Femur (tissue), 1 donor: ENCODE results near the gene CDC123.
A peak's percentile ranks its signal among the peaks of the same experiment; 100 is the strongest.
"Not testable (repeated sequence)": the region's sequence is repeated elsewhere in the genome, so short reads cannot be mapped to it uniquely, and the experiment has no call there.

Experiments
- DNase-seq: peaks from one replicate; pipeline ENCODE4 v3.0.0-alpha.2; 2017

Gene CDC123, protein sequence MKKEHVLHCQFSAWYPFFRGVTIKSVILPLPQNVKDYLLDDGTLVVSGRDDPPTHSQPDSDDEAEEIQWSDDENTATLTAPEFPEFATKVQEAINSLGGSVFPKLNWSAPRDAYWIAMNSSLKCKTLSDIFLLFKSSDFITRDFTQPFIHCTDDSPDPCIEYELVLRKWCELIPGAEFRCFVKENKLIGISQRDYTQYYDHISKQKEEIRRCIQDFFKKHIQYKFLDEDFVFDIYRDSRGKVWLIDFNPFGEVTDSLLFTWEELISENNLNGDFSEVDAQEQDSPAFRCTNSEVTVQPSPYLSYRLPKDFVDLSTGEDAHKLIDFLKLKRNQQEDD

DNA sequence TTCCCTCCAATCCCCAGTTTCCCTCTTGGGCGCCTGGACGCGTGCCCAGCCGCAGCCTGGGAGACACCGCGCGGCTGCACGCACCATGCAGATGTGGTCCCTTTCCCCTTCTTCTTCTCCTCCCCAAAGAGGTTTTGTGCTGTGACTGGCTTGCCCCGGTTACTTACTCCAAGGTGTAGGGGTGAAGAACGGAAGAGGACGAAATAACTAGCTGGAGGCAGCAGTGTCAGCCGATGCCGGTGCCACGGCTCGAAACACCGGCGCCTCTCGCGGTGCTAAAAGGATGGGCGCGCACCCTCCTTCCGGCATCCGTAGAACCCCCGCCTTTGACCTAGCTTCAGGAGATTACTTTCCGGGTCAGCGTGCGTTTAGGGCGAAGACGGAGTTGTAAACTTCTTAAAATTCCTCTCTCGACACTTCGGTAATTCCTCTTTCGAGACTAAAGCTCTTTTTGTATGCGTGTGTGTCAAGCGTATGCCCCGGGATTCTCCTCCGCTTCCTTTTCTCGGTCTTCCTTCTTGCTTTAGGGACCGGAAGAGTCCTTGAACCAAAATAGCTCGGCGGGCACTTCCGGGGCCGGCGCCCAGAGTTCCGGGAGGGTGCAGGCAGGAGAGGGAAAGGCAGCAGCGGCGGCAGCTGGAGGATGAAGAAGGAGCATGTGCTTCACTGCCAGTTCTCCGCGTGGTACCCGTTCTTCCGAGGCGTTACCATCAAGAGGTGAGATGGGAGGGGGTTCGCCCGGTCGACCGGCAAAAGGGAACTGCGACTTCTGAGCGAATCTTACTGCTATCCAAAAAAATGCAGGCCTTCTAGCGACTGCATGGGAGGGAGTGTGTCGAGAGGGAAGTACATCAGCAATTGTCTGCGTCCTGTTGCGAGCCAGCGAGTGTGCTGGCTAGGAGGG lies at the start of gene CDC123, which contains the start of gene NUDT5:
Gene CDC123 (plus strand): TSS at position 586 of the 904 bp plus-strand sequence. CDS start 58 bp downstream, at position 644.
Gene NUDT5 (minus strand): TSS at position 289 of the 904 bp plus-strand sequence. CDS start 9,600 bp downstream, outside the sequence.
- DNase-seq, result peak; percentile 92

DNA sequence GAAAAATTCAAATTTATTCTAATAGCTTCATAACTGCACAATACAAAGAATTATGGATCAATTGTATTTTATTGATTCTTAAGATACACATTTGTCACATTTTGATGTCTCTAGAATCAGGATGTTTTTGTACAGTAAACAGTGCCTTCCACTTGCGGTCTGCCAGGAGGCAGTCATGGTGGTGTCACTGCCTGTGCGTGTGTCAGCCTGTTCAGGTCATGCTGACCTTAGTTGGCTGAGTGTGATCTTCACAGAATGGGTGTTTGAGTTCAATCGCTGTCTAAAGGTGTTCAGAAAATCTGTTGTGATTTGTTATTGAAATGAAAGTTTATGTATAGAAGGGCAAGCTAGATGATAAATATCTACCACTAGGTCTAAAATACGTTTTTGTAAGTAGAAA lies 45.8 kb upstream of the CDC123 start:
- DNase-seq, result no peak

DNA sequence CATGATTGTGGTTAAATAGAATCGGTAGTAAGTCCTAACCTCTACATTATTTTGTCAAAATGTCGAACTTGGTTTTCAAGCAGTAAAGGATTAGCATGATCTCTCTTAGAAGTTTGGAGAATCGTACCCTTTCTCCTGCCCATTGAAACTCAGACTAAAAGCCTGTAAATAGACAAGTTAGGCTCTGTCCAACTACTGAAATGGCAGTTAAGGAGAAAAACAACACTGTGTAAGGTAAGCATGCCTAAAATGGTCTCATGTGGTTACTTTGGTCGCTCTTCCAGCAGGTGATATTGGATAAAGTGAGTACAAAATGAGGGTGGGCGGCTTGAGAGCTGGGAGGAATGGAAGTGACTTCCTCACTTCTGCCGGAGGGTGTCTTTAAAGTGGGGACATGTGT lies 41.5 kb upstream of the CDC123 start:
- DNase-seq, result no peak

DNA sequence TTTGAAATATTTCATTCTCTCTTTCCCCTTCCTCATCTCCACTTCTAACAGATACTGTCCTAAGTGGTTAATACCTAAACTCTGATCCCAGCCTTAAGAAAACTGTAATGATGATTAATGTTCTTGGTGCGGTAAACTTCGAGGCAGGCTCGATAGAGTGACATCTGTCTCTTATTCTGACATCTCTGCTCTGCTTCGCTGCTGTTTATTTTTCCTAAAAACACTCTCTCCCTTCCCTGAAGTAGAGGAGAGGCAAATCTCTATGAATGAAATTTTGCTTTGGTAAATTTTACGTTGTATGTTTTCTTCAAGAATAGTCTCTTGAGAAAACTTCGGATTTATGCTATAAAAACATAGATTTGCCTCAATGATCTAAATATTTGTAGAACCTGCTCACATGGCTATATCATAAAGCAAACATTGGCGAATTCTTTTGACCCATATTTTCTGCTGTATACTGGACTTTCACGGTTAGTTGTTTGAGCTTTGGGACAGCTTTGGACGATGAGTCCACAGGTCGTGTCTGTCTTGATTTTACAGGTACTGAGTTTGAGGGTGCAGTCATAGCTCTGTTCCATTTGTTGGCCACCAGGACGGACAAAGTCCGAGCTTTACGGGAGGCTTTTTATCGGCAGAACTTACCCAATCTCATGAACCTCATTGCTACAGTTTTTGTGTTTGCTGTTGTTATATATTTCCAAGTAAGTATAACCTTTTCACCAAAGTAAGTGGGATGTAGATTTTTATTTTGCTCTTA lies 39.4 kb upstream of the CDC123 start:
- no peak for DNase-seq

DNA sequence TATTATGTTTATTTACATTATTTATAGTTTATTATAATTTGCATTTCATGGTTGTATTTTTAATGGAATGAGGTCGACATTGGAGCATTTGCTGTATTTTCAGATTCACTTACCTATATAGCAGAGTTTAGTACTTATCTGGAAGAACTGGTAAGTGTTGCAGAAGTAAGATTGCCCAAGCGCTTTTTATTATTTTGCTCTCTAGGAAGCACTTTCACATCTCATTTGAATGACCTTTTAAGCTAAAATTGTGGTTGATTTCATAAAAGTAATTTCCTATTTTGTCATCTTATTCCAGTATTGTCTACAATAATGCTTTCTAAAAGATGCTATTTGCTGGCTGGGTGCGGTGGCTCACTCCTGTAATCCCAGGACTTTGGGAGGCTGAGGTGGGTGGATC lies 37.9 kb upstream of the CDC123 start:
- DNase-seq, result no peak

DNA sequence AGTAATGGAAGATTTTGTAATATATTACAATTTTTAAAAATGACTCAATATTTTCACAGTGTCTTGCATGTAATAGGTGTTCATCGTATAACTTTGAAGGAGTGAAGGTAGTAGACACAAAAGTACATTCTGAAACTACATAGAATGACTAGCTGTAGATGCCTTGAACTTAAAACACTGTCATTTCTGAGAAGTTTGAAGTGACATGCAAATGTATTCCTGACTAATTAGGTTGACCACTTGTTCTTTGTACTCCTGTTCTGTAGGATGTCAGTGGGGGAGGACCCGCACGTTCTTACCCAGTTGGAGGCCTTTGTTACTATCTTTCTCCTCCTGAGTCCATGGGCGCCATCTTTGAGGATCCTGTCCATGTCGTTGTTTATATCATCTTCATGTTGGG lies 35.3 kb upstream of the CDC123 start:
- no peak for DNase-seq

DNA sequence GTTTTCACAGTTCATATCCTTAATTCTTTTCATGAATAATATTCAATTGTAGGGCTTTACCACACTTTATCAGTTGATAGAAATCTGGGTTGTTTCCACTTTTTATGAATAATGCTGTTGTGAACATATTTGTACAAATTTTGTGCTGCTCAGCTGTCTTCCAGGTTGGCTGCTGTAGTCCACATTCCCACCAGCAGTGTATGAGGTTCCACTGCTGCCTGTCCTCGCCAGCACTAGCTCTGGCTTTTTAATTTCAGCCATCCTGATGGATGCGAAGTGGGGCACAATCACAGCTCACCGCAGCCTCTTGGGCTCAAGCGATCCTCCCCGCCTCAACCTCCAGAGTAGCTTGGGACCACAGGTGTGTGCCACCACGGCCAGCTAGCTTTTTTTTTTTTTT lies 33.1 kb upstream of the CDC123 start:
- no peak for DNase-seq

DNA sequence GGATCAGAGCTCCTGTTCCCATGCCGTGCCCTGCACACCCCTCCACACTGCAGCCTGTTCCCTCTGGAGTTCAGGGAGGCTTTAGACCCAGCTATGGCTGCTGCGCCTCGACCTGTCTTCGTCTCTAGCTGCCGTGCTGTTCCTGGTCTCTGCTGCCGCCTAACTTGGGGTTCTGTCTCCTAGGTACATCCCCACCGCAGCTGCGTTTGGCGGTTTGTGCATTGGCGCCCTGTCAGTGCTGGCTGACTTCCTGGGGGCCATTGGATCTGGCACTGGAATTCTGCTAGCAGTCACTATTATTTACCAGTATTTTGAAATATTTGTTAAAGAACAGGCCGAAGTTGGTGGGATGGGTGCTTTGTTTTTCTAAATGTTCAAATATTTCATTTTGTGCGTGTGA lies 31.9 kb upstream of the CDC123 start:
- DNase-seq, result no peak

DNA sequence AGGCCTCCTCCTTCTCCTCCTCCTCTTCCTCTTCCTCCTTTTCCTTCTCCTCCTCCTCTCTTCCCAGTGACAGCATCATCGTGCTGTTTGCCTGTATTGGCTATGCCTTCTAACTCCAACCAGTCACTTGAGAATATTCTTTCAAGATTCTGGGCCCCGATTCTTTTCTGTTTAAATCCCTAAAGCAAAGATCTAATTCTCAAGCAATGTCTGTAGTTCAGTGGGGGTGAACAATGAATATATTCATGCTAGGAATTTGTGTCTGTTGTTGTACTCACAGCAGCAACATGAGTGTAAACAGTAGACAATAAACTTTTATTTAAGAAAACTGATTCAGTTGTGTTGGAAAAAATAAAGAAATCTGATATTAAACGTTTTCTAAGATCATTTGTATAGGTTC lies 31.0 kb upstream of the CDC123 start:
- DNase-seq, result no peak

DNA sequence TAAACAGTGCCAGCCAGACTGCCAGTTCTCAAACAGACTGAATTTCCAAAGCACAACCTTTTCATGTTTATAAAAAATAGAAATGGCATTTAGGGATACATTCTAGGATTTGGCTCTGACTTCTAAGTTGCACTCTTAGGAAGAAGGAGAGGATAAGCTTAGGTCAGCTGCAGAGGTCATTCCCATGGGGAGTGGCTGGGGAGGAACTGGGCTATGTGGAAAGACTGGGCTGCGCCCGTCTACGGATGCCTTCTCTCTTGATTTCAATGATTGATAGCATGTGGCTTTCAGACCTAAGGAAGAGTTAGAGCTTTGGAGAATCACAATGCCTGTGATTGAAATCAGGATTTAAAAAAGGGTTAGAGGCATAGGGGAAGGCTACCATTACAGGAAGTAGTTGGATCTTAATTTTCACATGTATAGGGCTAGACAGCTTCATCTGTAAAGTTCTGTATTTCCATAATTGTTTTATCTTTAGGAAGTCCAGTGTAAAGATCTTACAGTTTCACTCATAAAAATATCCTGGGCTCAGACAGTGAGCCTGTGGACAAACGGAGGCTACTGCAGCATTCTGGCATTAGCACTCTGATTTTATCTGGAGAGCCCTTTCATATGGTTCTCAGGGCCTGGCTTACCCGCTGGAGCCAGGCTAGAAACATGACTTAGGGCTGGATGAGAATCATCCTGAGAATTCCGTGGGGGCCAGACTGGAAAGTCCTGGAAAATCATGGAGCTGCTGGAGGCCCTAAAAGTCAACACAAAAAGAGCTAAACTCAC lies 29.8 kb upstream of the CDC123 start:
- no peak for DNase-seq

DNA sequence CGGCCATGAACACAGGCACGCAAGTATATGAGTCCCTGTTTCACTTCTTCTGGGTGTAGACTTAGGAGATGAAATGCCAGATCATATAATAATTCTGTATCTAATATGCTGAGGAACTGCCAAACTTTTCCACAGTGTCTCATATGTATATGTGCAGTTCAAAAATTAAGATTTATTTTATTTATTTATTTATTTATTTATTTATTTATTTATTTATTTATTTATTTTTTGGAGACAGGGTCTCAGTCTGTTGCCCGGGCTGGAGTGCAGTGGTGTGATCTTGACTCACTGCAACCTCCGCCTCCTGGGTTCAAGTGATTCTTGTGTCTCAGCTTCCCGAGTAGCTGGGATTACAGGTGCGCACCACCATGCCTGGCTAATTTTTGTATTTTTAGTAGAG lies 24.5 kb upstream of the CDC123 start:
- DNase-seq, result not testable (repeated sequence)

DNA sequence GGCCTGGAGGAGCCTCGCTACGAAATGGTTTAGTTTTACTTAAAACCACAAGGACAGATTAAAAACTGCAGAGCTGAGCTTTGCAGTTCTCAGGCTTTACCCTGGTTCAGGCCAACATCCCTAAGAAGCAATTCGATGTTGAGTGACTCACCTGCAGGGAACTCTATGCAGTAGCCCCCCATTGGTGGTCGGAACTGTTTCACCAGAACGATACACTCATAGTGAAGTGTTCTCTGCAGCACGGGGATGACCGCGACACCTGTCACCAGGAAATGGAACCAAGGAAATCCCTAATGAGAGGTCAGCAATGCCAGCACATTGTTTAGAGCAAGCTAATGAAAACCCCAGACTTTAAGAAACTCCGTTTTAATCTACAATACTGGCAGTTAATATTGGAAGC lies 18.3 kb upstream of the CDC123 start:
- no peak for DNase-seq

DNA sequence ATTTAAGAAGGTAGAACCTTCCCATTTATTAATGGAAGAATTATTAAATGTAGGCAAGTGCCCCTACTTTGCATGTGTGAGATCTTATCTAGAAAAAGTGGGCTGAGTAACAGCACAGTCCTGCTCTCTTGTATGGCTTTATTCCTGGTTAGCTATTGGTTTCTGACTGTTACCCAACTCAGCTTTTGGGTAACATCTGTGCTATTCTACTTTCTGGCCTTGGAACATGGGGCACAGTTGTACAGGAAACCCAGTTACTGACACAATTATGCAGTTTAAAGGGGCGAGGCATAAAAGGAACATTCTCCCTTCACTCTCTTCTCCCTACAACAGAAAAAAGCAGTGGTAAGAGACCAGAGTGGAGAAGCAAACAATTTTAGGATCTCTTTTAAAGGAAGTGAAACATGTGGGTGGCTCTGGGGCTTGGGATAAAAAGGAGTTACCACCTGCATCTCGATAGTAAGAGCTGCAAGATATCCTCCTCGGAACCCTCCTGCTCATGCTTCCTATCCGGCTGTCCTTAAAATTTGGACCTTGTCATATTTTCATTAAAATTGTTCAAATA lies 16.3 kb upstream of the CDC123 start:
- no peak for DNase-seq

DNA sequence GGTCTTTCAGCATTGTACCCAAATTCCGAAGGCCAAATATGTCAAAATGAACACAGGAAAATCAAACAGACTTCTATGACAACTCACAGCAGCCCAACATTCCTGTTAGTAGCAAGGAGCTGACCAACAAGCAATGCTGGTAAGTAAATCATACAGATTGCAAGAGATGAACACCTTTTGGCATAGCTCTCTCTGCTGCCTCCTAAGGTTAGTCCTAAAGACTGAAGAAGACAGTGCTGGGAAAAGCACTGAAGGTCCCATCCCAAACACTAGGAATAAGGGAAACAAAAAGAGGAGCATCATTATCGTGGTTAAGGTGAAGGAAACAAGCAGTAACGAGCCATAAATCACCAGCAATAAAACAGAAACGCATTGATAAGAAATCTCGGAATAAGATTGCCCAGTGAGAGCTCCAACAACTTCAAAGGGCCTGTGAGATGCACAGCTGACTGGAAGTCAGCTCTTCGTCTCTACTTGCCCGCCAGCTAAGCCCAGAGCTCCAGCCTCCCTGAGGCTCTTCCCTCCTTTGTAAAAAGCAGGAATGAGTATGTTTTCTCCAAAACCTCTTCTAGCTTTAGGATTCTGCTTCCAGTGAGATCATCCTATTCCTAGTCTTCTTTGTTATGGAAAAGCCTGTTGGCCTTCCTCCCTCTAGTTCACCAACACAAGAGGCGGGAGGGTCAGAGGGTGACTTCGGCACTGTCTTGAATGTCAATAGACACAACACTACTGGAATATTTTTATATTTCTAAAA lies 15.6 kb upstream of the CDC123 start:
- DNase-seq, result no peak

DNA sequence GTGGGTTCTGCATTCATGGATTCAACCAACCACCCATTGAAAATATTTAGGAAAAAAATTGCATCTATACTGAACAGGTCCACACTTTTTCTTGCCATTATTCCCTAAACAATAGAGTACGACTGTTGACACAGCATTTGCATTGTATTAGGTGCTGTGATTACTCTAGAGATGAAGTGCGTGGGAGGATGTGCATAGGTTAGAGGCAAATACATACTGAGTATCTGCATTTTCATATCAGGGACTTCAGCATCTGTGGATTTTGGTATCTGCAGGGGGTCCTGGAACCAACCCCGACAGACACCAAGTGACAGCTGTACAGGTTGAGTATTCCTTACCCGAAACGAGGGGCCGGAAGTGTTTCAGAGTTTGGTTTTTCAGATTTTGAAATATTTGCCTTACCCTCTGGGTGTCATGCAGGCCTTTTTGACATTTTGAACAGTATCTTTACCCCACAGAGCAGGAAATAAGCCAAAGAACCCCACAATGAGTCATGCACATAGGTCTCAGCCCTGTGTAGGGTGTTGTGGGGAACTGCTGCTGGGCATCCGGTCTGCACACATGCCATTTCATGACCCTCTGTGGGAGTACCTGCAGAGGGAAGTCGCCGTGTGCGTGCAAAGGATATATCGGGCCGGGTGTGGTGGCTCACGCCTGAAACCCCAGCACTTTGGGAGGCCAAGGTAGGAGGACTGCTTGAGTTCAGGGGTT lies 14.8 kb upstream of the CDC123 start:
- peak; percentile 28 for DNase-seq

DNA sequence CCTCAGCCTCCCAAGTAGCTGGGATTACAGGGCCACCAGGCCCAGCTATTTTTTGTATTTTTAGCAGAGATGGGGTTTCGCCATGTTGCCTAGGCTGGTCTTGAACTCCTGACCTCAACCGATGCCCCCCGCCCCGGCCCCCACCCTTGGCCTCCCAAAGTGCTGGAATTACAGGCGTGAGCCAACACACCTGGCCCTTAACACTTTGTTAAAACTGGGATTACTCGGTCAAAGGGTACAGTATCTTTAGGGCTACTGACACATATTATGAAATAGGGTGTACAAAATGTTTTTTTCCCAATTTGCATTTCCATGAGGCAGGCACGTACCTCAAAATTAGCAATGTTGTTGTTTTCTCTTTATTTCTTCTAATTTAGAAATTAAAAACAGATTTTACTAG lies 11.8 kb upstream of the CDC123 start:
- DNase-seq, result no peak

DNA sequence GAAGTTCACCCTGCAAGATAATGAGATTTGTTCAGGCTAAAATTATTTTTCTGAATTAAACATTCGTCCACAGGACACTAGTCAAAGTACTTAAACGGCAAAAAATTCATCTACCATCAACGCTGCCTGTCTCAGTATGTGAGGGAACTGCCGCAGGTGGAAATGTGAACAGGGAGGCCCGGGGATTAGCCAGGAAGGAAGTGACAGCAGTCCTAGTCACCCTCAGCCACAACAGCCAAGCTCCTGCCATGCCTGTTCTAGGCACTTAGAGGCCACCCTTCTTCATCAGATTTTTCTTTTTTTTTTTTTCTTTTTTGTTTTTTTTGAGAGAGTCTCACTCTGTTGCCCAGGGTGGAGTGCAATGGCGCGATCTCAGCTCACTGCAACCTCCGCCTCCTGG lies 9.7 kb upstream of the CDC123 start:
- no peak for DNase-seq

DNA sequence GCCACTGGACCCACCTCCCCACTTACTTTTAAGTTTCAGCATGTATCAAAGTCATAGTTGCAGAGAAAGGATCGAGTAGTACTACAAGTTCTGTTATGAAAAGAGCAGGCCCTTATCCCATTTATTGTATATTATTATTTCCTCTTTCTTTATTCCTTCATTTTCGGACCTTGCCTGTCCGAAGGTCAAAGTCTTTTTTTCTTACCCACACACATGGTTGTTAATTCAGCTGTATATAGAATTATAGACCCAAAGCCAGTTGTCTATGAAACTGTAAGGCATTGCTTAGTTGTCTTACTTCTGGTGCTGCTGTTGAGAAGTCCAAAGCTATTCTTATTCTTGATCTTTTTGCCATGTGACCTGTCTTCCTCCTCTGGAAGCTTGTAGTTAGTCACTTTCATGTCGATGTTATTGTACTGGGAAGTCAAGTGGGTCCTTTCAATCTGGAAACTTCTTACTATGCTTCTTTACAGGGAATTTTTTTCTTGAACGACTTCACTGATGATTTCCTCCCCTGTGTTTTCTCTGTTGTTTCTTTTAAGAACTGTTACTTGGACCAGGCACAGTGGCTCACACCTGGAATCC lies 8.6 kb upstream of the CDC123 start:
- no peak for DNase-seq

DNA sequence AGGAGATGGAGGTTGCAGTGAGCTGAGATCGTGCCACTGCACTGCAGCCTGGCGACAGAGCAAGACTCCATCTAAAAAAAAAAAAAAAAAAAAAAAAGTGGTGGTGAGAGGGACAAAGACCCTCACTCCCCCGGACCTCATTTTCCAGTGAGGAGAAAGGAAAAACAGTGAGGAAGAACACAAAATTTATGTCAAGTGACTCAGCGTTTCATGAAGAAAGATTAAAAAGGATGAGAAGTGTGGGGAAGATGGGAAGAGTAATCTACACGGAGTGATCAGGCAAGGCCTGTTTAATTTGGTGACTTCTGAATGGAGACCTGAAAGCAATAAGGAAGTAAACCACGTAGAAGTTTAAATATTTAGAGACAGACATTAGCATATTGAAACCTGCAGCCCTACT lies 7.3 kb upstream of the CDC123 start:
- DNase-seq, result no peak

DNA sequence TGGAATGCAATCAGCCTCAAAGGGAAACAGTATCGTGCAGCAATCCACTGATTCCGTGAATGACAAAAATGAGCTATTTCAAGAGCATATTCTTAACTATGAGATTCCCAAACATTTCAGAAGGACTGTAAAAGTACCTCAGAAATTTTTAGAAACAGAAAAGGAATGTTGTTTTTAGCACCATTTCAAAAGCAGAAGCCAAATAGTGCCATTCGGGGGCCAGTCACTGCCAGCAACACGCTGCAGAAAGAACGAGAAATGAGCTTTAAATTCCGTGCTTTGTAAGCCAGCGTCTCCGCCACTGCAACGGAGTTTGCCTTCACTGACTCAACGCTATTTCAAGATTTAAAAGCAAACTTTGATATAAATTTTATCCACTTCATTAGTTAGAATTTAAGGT lies 6.6 kb upstream of the CDC123 start:
- DNase-seq, result no peak
